Stimulated activated CD4-positive, alpha-beta T cell treated with anti-CD3 and anti-CD28 coated beads, Interleukin-1b, Interleukin-23, amount 100 ng/mL, for 1 hour (primary cell): ENCODE measurements around the gene ZNF580.

Source experiments
- DNase-seq, 2 donors: peaks; one replicate each; pipeline ENCODE4 v3.0.0-alpha.2; 2020; ENCODE audit warnings: low read depth in 2 of 2

The ZNF580 gene

DNA sequence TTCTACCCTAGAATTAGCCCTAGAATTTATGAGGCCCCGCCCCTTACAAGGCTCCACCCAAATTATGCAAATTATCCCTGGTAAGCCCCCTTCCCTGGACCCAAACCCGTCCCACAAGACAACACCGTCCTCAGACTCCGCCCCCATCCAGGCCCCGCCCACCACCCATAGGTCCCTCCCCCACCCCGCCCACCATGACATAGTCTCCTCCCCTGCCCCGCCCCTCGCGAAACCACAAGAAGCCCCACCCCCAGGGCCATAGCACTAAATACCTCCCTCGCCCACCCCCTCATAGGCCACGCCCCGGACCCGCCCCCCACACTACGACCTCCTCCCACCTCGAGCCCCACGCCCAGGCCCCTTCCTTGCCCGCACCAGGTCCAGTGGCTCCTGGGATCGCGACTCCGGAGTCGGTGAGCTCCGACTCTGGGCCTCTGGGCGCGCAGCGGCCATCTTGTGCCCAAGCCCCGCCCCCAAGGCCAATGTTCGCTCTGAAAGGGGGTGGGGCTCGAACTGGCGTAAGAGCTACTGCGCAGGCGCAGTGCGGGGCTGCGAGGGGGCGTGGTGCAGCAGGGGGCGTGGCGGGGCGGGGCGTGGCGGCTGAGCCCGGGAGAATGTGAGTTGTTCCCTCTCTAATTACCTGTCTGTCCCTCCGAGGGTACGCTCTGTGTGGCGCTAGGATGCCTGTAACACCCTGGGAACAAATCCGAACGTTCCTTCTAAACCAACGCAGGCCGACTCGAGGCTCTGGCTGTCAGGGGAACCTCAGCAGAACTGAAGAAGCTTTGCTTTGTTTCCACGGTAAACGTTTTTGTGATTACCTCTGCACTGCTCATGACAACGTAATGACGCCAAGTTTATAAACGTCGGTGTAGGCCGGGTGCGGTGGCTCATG lies 16.4 kb upstream of the ZNF580 start, which contains the start of gene ZNF784:
ZNF784 (minus strand) TSS at position 458 of the 895 bp plus-strand sequence; CDS start at position 453, 5 bp downstream.
- peak; percentile 88 to 94 for DNase-seq

DNA sequence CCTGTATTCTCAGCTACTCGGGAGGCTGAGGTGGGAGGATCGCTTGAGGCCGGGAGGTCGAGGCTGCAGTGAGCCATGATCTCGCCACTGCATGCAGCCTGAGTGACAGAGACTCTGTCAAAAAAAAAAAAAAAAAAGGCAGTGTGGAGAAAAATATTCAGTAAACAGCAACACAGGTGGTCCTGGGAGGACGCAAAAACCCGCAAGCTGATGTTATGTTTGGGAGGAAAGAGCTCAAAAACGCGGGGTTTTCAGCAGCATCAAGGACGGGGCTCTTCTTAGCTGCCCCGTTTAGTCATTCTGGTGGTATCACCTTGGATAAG lies 15.8 kb upstream of the ZNF580 start:
- DNase-seq: no peak

DNA sequence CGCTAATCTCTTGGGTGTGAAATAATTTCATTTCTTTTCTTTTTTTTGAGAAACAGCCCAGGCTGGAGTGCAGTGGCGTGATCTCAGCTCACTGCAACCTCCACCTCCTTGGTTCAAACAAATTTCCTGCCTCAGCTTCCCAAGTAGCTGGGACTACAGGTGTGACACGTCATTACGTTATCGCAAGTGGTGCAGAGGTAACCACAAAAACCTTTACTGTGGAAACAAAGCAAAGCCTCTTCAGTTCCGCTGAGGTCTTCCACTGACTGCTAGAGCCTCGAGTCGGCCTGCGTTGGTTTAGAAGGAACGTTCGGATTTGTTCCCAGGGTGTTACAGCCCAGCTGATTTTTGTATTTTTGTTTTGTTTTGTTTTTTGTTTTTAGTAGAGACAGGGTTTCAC lies 14.5 kb upstream of the ZNF580 start:
- DNase-seq: no peak

DNA sequence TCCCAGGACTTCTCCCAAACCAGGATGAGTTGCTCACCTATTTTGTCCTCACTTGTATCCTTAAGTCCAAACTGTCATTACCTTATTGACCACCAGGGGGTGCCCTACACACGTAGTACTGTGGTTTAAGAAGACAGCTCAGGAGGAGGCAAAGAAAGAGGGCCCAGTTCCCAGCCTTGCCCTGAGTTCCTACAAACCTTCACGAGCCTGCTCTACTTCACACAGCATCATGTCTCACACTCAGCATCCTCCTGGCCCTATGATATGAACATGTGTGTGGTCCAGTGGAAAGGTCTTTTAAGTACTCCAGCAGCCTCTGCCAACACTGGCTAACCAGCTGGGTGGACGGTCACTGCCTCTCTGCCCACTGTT lies 8.4 kb upstream of the ZNF580 start:
- DNase-seq: peak; percentile 80 to 85

DNA sequence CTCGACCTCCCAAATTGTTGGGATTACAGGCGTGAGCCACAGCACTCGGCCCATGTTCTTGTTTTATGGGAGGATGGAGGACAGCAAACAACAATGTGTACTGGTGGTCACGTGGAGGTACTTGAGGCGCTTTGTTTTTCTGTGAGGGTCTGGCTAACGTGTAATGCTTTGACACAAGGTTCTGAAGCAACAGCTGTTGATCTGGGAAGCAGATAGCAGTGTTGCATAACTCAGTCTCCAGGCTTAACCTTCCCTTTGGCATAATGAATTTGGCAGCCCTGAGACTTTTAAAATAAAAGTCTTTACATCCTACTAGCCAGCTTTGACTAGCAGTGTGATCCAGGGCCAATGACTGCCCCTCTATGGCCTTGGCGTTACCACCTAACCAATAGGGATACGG lies 6.9 kb upstream of the ZNF580 start:
- no peak for DNase-seq

DNA sequence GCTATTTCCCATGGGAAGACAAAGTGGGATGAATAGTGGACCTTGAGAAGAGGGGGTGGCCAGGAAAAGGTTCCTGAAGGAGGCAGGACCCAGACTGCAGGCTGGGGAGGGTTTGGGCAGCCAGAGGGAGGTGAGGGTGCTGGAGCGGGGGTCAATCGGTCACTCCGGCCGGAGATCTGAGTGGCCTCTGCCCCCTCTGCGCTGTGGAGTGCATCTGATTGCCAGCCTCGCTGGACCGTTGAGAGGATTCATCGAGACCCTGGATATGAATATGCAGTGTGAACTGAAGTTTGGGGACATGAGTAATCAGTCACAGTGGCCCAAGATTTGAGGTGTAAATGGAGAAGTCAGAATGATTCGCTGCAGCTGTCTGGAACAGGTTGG lies 5.5 kb upstream of the ZNF580 start:
- DNase-seq: no peak

DNA sequence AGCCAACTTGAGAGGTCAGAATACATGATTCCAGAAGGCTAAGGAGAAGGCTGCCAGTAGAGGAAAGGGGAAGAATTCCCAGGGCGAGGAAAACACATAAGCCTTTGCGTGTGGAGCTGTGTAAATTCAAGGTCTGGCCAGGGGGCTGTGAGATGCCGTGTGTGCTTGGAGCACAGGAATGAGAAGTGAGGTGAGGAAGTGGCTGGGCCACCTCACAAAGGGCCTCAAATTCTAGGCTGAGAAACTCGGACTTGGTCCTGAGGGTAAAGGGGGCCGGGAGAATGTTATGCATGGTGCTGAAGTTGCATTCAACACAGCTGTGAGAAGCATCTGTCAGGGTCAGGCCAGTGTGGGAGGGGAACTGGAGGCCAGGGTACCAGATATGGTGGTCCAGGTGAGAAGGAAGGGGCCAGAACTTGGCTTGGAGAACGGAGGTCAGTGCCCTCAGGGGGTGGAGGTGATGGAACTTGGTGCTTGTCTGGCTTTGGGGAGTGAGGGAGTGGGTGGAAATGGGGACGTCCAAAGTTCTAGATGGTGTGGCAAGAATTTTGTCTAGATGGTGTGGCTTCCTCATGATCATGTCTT lies 4.9 kb upstream of the ZNF580 start:
- no peak for DNase-seq

DNA sequence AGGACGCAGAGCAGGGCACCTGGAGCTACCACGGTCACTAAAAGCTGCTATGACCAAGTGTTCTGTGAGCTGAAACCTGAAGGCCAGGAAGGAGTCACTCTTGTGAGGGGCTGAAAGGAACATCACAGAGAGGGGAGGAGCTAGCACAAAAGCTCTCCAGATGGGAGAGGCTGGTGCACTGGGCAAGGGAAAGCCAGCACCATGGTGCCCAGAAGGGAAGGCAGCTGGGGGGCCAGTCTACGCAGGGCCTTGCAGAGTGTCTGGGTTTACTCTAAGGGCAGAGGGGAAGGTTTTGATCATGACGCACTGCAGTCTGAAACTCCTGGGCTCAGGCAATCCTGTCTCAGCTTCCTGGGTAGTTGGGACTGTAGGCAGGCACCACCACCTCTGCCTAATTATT lies 4.1 kb upstream of the ZNF580 start:
- DNase-seq: no peak

DNA sequence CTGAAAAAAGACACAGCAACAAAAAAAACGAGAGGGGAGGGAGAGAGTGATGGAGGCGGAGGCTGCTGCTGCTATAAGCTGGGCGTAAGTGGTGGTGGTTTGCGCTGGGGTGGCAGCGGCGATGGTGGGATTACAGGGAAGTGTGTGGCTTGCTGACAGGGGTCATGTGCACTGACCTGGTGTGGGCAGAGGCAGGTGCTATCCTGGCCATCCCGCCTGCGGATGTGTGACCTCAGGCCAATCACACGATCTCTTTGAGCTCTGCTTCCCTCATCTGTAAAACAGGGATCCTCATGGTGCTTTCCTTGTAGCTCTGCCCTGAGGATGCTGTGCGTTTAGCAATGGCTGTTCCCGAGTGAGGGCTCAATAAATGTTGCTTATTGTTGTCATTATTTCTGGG lies 3.3 kb upstream of the ZNF580 start:
- DNase-seq: no peak

DNA sequence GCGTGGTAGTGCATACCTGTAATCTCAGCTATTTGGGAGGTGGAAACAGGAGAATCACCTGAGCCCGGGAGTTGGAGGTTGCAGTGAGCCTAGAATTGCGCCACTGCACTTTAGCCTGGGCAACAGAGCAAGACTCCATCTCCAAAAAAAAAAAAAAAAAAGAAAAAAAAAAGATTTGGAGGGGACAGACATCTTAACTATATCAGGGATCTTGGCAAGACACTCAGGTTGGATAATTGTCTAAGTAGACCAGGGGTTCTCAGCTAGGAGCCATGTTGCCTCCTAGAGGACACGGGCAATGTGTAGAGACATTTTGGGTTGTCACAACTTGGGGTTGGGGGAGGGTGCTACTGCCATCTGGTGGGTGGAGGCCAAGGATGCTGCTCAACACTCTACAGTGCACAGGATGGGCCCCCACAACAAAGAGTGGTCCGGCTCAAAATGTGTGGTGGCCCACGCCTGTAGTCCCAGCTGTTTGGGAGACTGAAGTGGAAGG lies 1.9 kb upstream of the ZNF580 start:
- no peak for DNase-seq

DNA sequence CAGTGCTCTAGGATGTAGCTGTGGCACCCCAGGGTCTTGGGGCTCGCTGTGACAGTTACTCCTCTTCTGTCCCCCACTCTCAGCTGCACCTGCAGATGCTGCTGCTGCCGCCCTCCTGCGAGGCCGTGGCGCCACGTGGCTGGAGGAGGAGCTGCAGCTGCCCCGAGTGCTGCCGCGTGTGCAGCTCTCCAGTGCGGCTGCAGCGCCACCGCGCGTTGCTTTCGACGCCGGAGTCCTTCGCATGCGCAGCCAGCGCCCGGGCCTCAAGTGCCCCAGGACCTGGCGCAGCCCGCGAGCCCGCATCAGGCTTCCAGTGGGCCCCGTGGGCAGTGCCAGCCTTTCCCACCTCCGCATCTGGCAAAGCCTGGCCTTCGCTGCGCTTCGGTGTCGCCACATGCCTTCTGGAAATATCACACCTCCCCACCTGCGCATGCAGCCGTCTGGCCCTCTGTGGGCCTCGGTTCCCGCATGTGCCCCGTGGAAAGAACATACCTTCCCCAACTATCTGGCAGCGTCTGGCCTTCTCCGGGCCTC lies 692 bp upstream of the ZNF580 start:
- DNase-seq: peak in 1 of 2 donors; percentile 34

DNA sequence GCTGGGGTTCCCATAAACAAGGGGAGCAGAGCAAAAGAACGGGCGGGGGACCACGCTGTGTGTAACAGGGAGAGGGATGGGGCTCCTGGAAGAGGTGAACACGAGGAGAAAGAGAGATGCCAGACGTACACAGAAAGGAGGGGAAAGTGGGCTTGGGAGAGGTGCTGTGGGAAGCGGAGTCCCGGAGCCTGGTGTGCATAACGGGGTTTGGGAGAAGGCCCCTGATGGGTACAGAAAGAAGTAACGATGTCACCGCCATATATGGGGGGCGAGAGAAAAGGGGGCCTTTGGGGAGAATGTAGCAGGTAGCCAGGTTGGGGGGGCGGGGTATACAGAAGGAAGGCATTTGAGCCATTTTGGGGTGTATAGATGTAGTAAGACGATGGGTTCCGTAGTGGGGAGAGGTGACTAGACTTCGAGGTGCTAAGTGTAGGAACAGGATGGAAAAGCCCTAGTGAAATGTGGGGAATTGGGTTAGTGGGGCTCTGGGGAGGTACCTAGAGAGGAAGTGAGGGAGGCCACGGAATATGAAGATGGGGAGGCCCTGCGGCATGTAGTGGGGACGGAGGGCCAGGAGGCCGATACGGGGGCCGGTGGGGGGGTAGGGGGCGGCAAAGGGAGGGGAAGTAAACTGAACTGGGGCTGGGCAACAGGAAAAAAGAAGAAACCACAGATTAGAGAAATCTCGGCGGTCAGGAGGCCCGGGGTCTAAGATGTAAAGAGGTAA lies 787 bp downstream of the ZNF580 start:
- DNase-seq: no peak

DNA sequence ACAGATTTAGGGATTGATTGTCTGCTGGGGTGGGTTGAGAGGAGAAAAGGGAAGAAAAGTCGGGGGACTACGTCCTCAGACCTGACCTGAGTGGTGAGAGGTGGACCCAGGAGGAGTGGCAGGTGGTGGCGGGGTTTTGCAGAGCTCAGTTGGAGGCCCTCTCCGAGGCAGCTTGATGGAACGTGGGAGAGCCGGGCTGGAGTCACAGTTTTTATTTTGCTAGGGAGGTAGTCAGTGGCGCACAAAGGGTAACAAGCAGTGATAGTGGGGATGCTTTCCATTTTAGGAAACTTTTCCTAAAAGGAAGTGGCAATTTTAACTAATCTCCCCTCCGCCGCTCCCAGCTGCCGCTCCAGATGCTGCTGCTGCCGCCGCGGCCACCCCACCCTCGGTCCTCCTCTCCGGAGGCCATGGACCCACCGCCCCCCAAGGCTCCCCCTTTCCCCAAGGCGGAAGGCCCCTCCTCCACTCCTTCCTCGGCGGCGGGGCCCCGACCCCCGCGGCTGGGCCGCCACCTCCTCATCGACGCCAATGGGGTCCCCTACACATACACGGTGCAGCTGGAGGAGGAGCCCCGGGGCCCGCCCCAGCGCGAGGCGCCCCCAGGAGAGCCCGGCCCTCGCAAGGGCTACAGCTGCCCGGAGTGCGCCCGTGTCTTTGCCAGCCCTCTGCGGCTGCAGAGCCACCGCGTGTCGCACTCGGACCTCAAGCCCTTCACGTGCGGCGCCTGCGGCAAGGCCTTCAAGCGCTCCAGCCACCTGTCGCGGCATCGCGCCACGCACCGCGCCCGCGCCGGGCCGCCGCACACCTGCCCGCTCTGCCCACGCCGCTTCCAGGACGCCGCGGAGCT lies 1.6 kb downstream of the ZNF580 start:
- DNase-seq: no peak

DNA sequence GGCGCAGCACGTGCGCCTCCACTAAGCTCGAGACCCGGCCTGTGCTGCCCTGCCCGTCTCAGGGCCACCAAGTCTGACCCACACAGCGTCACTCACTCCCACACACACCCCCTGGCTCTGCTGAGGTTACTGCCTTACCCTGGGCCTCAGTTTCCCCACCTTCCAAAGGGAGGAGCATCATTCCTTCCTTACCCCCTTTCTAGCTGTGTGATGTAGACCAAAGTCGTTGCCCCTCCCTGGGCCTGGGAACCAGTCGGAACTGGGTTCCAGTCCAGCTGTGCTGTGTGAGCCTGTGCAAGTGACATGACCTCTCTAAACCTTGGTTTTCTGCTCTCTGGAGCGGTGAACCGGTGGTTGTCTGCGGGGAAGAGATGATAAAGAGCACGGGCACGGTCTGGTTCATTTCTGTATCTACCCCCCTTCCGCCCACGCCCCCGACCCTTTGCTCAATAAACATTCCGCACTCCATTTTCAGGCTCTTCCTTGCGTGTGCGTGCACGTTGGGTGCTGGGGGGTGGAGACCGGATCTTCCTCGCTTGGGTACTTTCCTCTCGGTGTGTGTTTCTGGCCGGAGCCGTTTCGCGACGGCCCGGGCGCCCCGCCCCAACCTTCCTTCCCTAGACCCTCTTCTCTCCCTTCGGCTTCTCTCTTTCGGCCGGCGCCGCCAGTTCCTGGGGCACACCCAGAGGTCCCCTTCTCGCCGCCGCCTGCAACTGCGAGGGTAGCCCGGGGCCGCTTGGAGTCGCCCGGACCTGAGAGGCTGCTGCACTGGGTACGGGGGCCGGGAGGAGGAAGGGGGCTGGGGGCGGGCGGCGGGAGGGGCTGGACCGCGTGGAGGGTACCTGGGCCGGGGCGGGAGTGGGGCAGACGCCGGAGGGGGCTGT lies 2.4 kb downstream of the ZNF580 start, which contains the start of gene ZNF581:
ZNF581 (plus strand) TSS at position 647 of the 884 bp plus-strand sequence. CDS start 923 bp downstream, outside the sequence.
- DNase-seq: peak; percentile 44 to 71

DNA sequence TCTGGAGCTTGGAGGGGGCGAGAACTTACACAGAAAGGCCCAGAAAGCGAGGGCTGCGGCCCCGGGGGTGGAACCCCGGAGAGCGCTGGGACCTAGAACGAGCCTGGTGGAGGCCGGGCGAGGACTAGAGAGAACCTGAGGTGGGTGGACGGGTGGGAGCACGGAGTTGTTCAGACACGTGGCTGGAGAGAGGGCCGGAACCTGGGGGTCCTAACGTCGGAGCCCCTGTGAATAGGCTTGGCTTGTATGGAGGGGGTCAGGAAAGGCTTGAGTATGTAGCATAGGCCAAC lies 3.0 kb downstream of the ZNF580 start:
- no peak for DNase-seq

DNA sequence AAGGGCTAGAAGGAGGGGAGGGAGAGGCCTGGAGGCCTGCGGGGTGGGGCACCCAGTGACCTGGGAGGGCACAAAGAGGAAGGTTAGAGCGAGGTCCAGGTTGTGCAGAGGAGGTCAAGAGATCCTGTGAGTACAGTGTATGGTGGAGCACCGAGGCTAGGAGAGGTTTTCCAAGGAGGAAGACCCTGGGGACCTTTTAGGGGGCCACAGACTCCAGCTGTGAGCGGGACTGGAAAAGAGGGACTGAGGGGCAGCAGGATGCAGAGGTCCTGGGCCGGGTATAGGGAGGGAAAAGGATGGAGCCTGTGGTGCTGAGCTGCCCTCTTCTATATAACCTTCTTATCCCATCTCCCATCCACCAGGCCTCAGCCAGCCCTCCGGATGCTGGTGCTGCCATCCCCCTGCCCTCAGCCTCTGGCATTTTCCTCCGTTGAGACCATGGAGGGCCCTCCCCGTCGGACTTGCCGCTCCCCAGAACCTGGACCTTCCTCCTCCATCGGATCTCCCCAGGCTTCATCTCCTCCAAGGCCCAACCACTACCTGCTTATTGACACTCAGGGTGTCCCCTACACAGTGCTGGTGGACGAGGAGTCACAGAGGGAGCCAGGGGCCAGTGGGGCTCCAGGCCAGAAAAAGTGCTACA lies 3.5 kb downstream of the ZNF580 start:
- no peak for DNase-seq

DNA sequence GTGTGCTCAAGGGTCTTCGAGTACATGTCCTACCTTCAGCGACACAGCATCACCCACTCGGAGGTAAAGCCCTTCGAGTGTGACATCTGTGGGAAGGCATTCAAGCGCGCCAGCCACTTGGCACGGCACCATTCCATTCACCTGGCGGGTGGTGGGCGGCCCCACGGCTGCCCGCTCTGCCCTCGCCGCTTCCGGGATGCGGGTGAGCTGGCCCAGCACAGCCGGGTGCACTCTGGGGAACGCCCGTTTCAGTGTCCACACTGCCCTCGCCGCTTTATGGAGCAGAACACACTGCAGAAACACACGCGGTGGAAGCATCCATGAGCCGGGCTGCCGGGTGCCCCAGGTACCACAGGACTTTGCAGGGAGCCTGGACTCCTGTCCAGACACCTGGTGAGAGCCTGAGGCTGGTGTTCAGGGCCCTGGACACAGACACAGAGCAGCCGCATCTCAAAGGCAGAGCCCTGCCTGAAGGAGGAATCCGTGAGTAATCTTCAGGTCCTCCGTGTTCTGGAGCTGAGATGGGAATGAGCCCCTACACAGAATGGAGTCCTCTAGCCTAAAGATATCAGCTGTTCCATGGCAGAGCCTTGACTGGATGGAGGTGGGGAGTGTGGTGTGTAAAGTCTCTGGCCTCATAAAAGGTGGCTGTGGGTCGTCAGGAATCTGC lies 4.2 kb downstream of the ZNF580 start:
- DNase-seq: no peak

DNA sequence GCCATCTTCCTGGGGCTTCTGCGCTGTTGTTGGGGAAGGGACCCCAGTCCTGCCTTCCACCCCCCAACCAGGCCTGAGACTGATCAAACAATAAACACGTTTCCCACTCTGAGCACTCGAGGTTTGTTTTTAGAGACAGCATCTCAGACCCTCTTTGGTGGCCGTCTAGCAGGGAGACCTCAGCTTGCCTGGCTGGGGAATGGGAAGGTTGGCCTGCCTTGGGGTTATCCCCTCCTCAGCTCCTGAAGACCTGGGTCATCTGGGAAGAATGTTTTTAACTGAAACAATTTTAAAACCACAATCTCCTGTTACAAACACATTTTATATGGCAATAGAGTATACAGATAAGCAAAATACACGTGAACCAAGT lies 4.7 kb downstream of the ZNF580 start:
- no peak for DNase-seq

DNA sequence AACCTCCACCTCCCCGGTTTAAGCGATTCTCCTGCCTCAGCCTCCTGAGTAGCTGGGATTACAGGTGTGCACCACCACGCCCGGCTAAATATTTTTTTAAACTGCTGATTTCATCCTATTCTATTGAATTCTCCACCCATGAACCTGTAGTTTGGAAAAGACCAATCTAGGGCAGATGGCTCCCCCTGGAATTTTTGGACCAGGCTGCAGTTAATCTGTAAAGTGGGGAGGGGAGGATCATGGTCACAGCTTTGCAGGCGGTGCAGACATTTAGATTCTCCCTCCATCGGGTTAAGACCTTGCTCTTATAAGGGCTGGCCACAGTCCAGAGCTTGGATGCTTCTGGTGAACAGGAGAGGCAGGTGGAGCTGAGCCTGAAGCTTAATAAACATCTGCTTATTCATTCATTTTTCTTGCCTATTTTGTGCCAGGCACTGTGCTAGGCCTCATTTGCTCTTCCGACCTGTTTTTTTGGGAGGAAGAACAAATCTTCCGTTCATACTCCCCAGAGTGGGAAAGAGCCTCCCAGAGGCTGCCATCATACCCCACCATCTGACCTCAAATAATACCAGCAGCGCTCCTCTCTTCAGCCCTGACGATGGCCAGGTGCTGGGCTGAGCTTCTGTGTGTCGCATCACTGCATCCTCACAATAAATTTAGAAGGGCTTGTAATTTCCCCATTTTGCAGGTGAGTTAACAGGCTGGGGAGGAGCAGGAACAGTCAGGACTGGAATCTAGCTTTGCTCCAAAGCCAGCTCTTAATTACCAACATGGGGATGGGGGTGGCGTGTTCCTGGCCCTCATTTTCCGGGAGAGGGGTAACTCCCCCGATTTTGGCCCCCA lies 6.3 kb downstream of the ZNF580 start:
- DNase-seq: no peak
